Right forelimb (tissue), 1 donor: Measurements from ENCODE around the gene MAPRE2.
A peak's percentile ranks its signal among the peaks of the same experiment; 100 is the strongest.
"Not testable (repeated sequence)": the region's sequence is repeated elsewhere in the genome, so short reads cannot be mapped to it uniquely, and the experiment has no call there.

Experiments
- DNase-seq: peaks from one replicate; pipeline ENCODE4 v3.0.0-alpha.2; 2018

MAPRE2 gene

DNA sequence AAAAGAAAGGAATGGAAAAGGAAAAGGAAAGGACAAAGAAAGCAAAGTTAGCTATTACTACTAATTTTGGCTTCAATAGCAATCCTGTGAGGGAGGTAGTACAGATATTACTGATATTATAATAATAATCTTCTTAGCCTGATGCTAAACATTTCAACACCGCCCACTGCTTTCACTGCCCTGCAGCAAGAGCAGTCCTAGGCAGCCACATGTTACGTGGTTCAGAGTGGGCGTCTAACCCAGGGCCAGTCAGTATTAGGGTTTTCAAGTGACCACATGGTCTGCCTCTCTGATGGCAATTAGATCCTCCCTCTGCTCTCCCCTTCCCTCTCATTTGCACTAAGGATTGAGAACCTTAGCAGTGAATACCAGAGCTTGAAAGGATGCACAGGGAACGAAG lies 116.0 kb downstream of the MAPRE2 start:
- no peak for DNase-seq

DNA sequence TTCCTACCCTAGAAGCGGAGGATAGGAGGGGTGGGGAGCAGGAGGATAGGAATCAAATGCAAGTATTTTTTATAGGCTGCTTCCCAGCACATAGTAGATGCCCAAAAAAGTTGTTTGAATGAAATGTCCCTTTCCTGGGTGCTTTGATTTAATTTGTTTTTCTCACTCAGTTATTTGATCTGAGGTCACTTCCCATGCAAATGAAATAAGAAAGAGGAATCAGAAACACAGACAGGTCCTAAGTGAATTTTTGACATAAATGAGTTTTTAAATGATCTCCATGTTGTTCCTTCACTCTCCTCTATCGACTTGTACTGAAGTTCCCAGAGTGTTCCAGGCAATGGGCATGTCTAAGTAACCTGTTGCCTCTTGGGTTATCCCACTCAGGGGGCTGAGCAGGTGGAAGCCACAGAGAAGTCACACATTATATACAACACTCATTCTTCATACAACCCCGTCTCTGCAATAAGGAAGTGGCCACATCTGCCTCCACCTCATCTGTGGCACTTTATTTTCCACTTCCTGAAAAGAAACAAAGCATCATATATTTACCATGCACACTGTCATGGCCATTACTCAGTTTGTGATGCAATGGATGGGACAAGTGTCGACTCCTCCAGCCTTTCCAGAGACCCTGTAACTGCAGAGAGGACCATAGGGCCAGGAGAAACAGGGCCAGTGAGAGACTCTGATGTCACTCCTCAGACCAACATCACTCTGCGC lies 117.7 kb downstream of the MAPRE2 start:
- no peak for DNase-seq

DNA sequence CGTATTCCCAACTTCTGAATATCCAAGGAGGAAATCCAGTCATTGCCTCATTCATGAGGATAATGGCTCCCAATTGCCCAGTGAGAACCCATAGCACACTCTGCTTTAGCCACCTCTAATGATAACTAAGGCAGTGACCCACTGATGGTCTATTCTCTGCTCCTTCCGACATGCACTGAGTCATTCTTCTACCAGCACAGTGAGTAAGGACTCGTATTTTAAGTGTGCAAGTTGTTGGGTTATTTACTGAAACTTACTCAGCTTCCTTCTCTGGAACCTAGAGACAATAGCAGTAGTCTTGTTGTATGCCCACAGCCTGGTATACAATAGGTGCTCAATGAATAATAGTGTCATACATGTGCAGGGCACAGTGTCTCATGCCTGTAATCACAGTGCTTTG lies 118.6 kb downstream of the MAPRE2 start:
- DNase-seq: no peak

DNA sequence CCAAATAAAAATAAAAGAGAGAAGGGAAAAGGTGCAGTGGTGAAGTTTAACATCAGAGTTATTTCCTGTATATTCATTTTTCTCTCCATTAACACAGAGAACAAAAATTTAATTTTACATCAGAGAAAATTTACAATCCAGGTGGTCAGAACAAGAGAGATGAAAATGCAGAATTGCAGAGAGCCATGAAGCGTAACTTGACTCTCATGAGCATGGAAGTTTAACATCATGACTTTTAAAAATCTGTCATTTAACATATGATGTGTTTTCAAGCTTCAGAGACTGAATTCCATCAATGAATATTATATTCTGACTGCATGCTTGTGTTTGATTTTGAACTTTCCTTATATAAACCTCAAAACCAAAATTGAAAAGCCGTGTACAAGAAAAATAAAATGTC lies 120.3 kb downstream of the MAPRE2 start:
- DNase-seq: no peak

DNA sequence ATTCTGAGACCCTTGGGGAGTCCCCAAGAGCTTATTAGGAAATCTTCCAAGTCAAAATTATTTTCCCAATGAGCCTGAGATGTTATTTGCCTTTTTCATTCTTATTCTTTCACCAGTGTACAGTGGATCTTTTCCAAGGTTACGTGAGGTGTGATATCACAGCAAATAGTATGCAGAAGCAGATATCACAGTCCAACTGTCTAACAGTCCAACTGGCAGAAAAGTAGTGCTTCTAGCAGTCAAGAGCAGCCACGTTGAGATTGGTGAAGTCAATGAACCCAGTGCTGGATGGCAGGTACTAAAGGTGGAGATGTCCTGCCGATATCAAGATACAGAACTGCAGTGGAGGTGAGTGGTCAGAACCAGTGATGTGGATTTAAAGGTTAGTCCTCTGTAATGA lies 120.7 kb downstream of the MAPRE2 start:
- DNase-seq: no peak

GRCh38 chr18:35163014-35163539 lies 121.9 kb downstream of the MAPRE2 start:
- DNase-seq: no peak

- no peak for DNase-seq
These were observed 122.5 kb downstream of the MAPRE2 start for GRCh38 chr18:35163721-35164120.

DNA sequence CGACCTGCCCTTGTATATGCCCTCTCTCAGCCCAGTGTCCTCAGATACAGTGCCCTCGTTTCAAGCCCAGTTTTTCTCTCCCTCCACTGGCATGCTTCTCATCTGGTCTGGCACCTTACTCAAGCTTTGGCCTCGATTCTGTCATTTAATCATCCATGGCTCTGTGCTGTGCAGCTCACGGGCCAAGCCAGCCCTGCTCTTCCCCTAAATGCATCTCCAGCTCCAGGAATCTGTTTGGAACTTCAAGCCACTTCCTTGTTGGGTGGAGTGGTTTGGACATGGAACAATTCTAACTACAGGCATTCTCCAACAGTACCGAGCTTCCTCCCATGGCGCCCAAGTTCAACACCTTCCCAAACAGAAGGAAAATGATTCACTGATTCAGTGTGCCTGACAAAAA lies 122.9 kb downstream of the MAPRE2 start:
- DNase-seq: peak; percentile 52

DNA sequence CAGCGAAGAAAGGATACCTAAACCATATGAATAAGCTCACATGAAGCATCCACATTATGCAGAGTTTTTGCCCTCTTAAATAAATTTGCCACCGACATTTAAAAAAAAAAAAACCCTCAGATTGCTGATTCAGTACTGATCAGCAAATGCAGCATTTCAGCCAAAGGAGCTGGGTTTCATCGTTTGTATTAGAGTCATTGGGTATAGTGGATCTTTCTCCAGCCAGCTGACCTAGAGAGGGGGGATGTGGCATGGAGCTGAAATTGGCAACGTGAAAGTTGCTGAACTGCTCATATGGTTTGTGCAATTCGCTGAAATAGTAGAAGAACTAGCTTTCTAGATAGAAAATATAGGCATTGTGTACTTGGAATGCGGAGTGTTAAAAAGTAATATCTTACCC lies 126.1 kb downstream of the MAPRE2 start:
- DNase-seq: no peak

GRCh38 chr18:35167857-35168256 lies 126.6 kb downstream of the MAPRE2 start:
- DNase-seq: no peak

DNA sequence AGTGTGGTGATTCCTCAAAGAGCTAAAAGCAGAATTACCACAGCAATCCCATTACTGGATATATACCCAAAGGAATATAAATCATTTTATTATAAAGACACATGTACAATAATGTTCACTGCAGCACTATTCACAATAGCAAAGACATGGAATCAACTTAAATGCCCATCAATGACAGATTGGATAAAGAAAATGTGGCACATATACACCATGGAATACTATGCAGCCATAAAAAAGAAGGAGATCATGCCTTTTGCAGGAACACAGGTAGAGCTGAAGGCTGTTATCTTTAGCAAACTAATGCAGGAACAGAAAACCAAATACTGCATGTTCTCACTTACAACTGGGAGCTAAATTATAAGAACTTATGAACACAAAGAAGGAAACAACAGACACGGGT lies 129.1 kb downstream of the MAPRE2 start:
- DNase-seq: not testable (repeated sequence)

DNA sequence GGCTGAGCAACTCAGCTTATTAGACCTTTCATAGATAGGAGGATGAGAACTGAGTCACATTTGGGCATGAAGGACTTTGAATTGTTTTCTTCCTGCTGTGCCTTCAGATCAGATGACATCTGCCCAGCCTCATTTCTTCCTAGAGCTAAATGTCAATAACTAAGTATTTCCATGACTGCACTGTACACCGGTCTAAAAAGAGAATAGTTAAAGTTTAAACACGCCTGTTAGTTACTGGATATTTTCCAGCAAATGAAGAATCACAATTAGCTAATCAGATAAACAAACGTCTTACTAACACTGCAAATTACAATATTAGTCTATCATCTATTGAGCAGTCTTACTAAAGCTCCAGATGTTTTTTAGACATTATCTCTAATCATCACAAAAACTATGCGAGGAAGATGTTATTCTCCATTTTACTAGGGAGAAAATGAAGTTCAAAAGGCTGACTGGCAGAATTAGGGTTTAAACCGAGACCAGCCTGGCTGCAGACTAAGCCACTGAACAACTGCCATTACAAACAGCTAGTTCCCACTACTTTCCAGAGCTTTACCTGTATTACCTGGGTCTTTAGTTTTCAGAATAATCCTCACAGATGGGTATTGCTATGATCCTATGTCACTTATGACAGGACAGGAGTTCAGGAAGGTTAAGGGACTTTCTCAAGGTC lies 130.2 kb downstream of the MAPRE2 start:
- no peak for DNase-seq

DNA sequence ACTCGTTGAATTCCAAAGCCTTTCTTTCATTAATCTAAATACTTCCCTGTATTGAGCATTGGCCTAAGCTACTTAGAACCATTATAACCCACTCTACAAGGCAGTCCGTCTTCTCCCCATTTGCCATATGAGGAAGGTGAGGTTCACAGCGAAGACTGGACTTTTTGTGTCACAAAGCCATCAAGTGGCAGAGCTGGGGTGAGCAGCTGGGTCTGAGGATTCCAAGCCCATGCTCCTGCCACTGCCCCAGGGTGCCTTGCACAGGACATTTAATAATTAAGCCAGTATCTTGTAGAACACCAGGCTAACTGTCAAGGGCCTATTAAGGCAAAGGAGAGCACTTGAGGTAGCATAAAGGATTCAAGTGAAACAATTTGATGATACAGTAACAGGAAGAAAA lies 130.8 kb downstream of the MAPRE2 start:
- no peak for DNase-seq

DNA sequence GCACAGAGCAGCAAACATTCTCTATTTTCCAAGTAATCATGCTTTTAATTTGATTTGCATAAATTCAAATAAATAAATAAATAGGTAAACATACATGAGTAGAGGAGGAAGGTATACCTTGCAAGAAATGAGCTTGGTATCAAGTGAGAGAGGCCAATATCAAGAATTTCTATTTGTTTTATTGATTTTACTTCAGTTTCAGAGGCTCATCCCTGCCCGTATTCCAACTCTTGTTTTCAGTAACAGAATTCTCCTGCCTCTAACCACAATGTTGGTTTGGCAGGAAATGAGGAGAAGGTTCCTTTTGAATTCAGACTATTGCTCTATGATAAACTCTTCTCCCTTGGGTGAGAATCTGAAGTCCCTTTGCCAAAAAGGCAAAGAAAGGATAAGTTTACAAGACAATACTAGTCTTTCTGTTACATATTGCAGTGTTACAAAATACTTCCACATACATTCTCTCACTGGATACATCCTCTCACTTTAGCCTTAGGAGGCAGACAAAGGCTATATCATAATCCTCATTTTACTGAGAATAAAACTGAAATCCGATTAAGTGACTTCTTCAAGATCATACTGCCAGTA lies 131.3 kb downstream of the MAPRE2 start:
- DNase-seq: no peak

GRCh38 chr18:35174093-35174731 lies 133.0 kb downstream of the MAPRE2 start:
- DNase-seq: no peak

DNA sequence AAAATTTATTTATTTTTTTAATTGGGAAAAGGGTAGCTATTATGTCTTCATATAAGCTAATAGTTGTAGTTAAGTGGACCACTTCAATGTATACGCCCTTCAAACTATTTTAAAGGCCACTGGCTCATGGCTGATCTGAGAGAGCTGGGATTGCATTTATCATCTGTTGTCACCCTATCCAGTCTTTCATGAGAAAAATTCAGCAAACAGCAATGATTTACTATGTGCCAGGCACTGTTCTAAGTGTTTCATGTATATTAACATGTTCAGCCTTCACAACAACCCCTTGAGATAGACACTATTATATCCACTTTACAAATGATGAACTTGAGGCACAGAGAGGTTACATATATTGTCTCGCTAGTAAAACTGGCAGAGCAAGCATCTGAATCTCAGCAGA lies 133.5 kb downstream of the MAPRE2 start:
- DNase-seq: no peak

GRCh38 chr18:35176925-35177324 lies 135.7 kb downstream of the MAPRE2 start:
- no peak for DNase-seq

GRCh38 chr18:35178260-35178659 lies 137.0 kb downstream of the MAPRE2 start:
- DNase-seq: no peak

DNA sequence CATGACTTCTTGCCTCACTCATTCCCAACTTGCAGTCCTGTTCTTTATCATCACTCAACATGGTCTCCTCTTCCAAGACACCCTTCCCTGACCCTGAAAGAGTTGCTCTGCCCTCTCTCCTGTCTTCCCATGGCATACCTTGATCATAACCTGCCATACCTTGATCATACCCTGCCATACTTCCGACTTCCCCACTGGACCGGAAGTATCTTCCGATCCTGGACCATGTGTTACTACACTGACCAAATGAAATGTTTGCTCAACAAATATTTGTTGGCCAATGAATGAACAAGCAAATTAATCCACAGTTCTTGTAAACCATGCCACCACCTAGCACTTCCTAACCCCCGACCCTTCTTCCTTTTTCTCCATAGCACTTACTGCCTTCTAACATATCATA lies 138.7 kb downstream of the MAPRE2 start:
- no peak for DNase-seq

- no peak for DNase-seq
These were observed 139.2 kb downstream of the MAPRE2 start for GRCh38 chr18:35180455-35180854.

DNA sequence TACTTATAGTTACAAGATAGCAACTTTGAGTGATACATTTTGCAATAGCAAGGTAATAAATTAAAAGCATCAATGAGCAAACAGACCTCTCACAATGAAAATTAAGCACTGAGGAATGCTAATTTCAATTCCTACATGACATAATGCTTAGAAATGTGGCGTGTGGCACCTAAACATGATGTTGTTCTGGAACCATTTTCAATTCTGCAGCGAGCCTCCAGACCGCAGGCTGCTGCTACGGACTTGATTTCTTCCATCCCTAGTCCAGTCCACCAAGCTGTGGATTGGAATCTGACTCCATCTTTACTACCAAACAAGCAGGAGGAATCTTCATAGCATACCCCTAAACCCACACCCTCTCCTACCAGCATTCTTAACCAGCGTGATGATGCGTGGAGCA lies 140.9 kb downstream of the MAPRE2 start:
- no peak for DNase-seq

GRCh38 chr18:35183886-35184285 lies 142.7 kb downstream of the MAPRE2 start:
- DNase-seq: no peak

DNA sequence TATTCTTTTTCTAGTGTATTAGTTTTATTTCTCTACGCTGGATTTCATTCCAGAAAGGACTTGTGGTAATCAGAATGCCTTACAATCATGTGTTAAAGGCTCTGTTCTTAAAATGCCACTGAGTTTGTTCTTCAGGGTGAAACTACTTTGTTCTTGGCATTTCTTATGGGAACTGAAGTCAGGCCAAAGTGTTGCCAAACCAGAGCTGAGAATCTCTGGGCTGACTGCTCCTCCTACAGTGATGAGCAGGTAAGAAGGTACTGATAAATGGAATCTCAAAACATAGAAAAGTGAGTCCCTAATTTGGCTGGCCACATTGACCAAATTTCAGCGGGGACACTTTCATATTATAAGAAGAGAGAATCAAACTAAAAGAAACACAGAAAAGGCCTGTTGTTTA lies 144.6 kb downstream of the MAPRE2 start:
- no peak for DNase-seq
